OCI-LY1 (cell line): ENCODE measurements around the gene AQP12A.

ENCODE experiments used
- H2AFZ ChIP-seq: fragments of 200-600 bp; sonication (generic), shearing (Covaris generic); 2 replicates; pipeline ENCODE4 v1.6.0; 2014; ENCODE audit warnings: antibody characterized with exemption, mild to moderate bottlenecking, low read length
- H3F3A ChIP-seq: fragments of 200-600 bp; sonication (generic), shearing (Covaris generic); 2 replicates; pipeline ENCODE4 v1.6.0; 2014; ENCODE audit warnings: mild to moderate bottlenecking, antibody characterized with exemption, low read length, moderate library complexity; ENCODE audit not compliant: insufficient read depth
- H3K27ac ChIP-seq: fragments of 200-600 bp; sonication (generic); 2 replicates; pipeline ENCODE4 v1.5.1; 2014; ENCODE audit warnings: low read length, mixed run types, mild to moderate bottlenecking, low read depth; ENCODE audit not compliant: poor library complexity, severe bottlenecking
- H3K27me3 ChIP-seq: fragments of 200-600 bp; sonication (generic); 2 replicates; pipeline ENCODE4 v1.6.0; 2014; ENCODE audit warnings: antibody characterized with exemption, mild to moderate bottlenecking, low read length, moderate library complexity; ENCODE audit not compliant: insufficient read depth
- H3K36me3 ChIP-seq: fragments of 200-600 bp; sonication (generic); 2 replicates; pipeline ENCODE4 v1.6.1; 2014; ENCODE audit warnings: mild to moderate bottlenecking, antibody characterized with exemption, low read length, moderate library complexity, mixed read lengths; ENCODE audit not compliant: insufficient read depth
- H3K4me1 ChIP-seq: fragments of 200-600 bp; sonication (generic); 2 replicates; pipeline ENCODE4 v1.5.1; 2014; ENCODE audit warnings: mild to moderate bottlenecking, low read length, moderate library complexity; ENCODE audit not compliant: insufficient read depth, severe bottlenecking
- H3K4me2 ChIP-seq: fragments of 200-600 bp; sonication (generic), shearing (Covaris generic); 2 replicates; pipeline ENCODE4 v1.6.1; 2014; ENCODE audit warnings: low read length
- H3K4me3 ChIP-seq: fragments of 200-600 bp; sonication (generic); 2 replicates; pipeline ENCODE4 v1.5.1; 2014; ENCODE audit warnings: low read length, low read depth, mild to moderate bottlenecking, mixed read lengths; ENCODE audit not compliant: poor library complexity, severe bottlenecking
- H3K79me2 ChIP-seq: fragments of 200-600 bp; shearing (Covaris generic); 2 replicates; pipeline ENCODE4 v1.6.1; 2016; ENCODE audit warnings: mixed run types, low read length, mixed read lengths; ENCODE audit not compliant: insufficient read depth
- H3K9ac ChIP-seq: fragments of 200-600 bp; sonication (generic), shearing (Covaris generic); 2 replicates; pipeline ENCODE4 v1.6.1; 2014; ENCODE audit warnings: mild to moderate bottlenecking, low read length, mixed read lengths
- H3K9me2 ChIP-seq: fragments of 200-600 bp; sonication (generic), shearing (Covaris generic); 2 replicates; pipeline ENCODE4 v1.6.1; 2014; ENCODE audit warnings: low read depth, mild to moderate bottlenecking, low read length, mixed read lengths
- H3K9me3 ChIP-seq: fragments of 200-600 bp; shearing (Covaris generic); 2 replicates; pipeline ENCODE4 v1.6.1; 2014; ENCODE audit warnings: low read length, mixed read lengths
- H4K20me1 ChIP-seq: fragments of 200-600 bp; sonication (generic), shearing (Covaris generic); 2 replicates; pipeline ENCODE4 v1.6.0; 2016; ENCODE audit warnings: mild to moderate bottlenecking, low read length; ENCODE audit not compliant: insufficient read depth
- CTCF ChIP-seq: fragments of 200-600 bp; sonication (generic), shearing (Covaris generic); IDR thresholded peaks from 2 replicates; pipeline ENCODE4 v1.5.1; 2017; ENCODE audit warnings: mild to moderate bottlenecking, antibody characterized with exemption, low read length, moderate library complexity, mixed read lengths
- EZH2 ChIP-seq: fragments of 200-600 bp; sonication (generic), shearing (Covaris generic); IDR thresholded peaks from 2 replicates; pipeline ENCODE4 v1.8.0; 2017; ENCODE audit warnings: borderline replicate concordance, mixed run types, mild to moderate bottlenecking, antibody characterized with exemption, low read length, moderate library complexity, mixed read lengths

AQP12A gene

GRCh38 chr2:240746671-240747070 lies 55.0 kb downstream of the AQP12A start:
- Histone ChIP-seq H3K27me3 (no peaks in the 10 kb centered on the region), H3K4me3 (no peak overlapping the region), H3K9me3 (no peaks in the 10 kb centered on the region), H2AFZ (no peak overlapping the region), H3K27ac (no peak overlapping the region), H4K20me1 (no peaks in the 10 kb centered on the region), H3K4me1 (no peaks in the 10 kb centered on the region), H3K4me2 (no peak overlapping the region), H3K79me2 (no peaks in the 10 kb centered on the region), H3K9ac (no peak overlapping the region), H3F3A (no peaks in the 10 kb centered on the region), H3K36me3 (no peaks in the 10 kb centered on the region), H3K9me2 (no peaks in the 10 kb centered on the region)
- TF ChIP-seq CTCF = no peak
- TF ChIP-seq EZH2 = no peak

- no peaks in the 10 kb centered on the region for H3K9me2 ChIP-seq
- H3K4me3 ChIP-seq = no peak overlapping the region
- TF ChIP-seq EZH2 (no peak), CTCF (no peak)
- no peak overlapping the region for H3K4me2 ChIP-seq
- no peaks in the 10 kb centered on the region for H3K36me3 ChIP-seq
- no peak overlapping the region for H3K27ac ChIP-seq
- H3K27me3 ChIP-seq = no peaks in the 10 kb centered on the region
- H3F3A ChIP-seq = no peaks in the 10 kb centered on the region
- H3K79me2 ChIP-seq = no peaks in the 10 kb centered on the region
- no peaks in the 10 kb centered on the region for H3K4me1 ChIP-seq
- no peaks in the 10 kb centered on the region for H3K9me3 ChIP-seq
- no peak overlapping the region for H2AFZ ChIP-seq
- H3K9ac ChIP-seq = no peak overlapping the region
- no peaks in the 10 kb centered on the region for H4K20me1 ChIP-seq
Measured at GRCh38 chr2:240747256-240747655, 55.6 kb downstream of the AQP12A start.
